ENCODE results near the gene NFKB2.

The NFKB2 gene

GRCh38 chr10:102424916-102425315 lies 29.4 kb downstream of the NFKB2 start:
- H3K36me3 ChIP-seq (ENCODE audit: low read length) = no peaks in the 10 kb centered on the region
- H3F3A ChIP-seq (ENCODE audit: insufficient read depth) = no peaks in the 10 kb centered on the region
- TF ChIP-seq CTCF (IDR thresholded peaks at IDR 0.05; ENCODE audit: insufficient read depth, low read length, poor library complexity, severe bottlenecking) (no peak), EZH2phosphoT487 (conservative IDR thresholded peaks at IDR 0.05; ENCODE audit: low read length) (no peak)
- no peak overlapping the region for H3K4me3 ChIP-seq (ENCODE audit: insufficient read depth, low read length, poor library complexity, severe bottlenecking)
- H3K27ac ChIP-seq (ENCODE audit: low read depth, low read length) = no peak overlapping the region
- H3K9ac ChIP-seq (ENCODE audit: low read length) = no peak overlapping the region
- H3K4me2 ChIP-seq (ENCODE audit: low read depth, low read length, poor library complexity, severe bottlenecking) = no peak overlapping the region
- no peak overlapping the region for H2AFZ ChIP-seq (ENCODE audit: low read depth, low read length, severe bottlenecking)
- H3K9me2 ChIP-seq (replicated peaks; ENCODE audit: insufficient read depth, low read length) = no peaks in the 10 kb centered on the region
- H3K9me3 ChIP-seq (ENCODE audit: insufficient read depth, low read length) = no peaks in the 10 kb centered on the region
- H4K20me1 ChIP-seq (ENCODE audit: low read depth, low read length) = no peaks in the 10 kb centered on the region
- no peaks in the 10 kb centered on the region for H3K79me2 ChIP-seq (ENCODE audit: insufficient read depth, low read length)
- no peaks in the 10 kb centered on the region for H3K27me3 ChIP-seq (ENCODE audit: low read length)

- no peak overlapping the region for H2AFZ ChIP-seq (ENCODE audit: low read depth, low read length, severe bottlenecking)
- H3K4me2 ChIP-seq (ENCODE audit: low read depth, low read length, poor library complexity, severe bottlenecking) = no peak overlapping the region
- TF ChIP-seq EZH2phosphoT487 (conservative IDR thresholded peaks at IDR 0.05; ENCODE audit: low read length) (no peak), CTCF (IDR thresholded peaks at IDR 0.05; ENCODE audit: insufficient read depth, low read length, poor library complexity, severe bottlenecking) (no peak)
- no peak overlapping the region for H3K9ac ChIP-seq (ENCODE audit: low read length)
- no peak overlapping the region for H3K4me3 ChIP-seq (ENCODE audit: insufficient read depth, low read length, poor library complexity, severe bottlenecking)
- H3K9me3 ChIP-seq (ENCODE audit: insufficient read depth, low read length) = no peaks in the 10 kb centered on the region
- H3K79me2 ChIP-seq (ENCODE audit: insufficient read depth, low read length) = no peaks in the 10 kb centered on the region
- H3F3A ChIP-seq (ENCODE audit: insufficient read depth) = no peaks in the 10 kb centered on the region
- H3K27ac ChIP-seq (ENCODE audit: low read depth, low read length) = no peak overlapping the region
- H3K27me3 ChIP-seq (ENCODE audit: low read length) = no peaks in the 10 kb centered on the region
- H3K36me3 ChIP-seq (ENCODE audit: low read length) = no peaks in the 10 kb centered on the region
- no peaks in the 10 kb centered on the region for H4K20me1 ChIP-seq (ENCODE audit: low read depth, low read length)
- no peaks in the 10 kb centered on the region for H3K9me2 ChIP-seq (replicated peaks; ENCODE audit: insufficient read depth, low read length)
Measured at GRCh38 chr10:102425444-102425843, 29.9 kb downstream of the NFKB2 start.

- Histone ChIP-seq H3K27ac (ENCODE audit: low read depth, low read length) (no peak overlapping the region), H3K9me2 (replicated peaks; ENCODE audit: insufficient read depth, low read length) (no peaks in the 10 kb centered on the region), H3K79me2 (ENCODE audit: insufficient read depth, low read length) (0 out of 2 replicates have a peak, but pooled peaks cover 4% of the 10 kb centered on the region), H4K20me1 (ENCODE audit: low read depth, low read length) (no peaks in the 10 kb centered on the region), H2AFZ (ENCODE audit: low read depth, low read length, severe bottlenecking) (no peak overlapping the region), H3K9ac (ENCODE audit: low read length) (no peak overlapping the region), H3K27me3 (ENCODE audit: low read length) (no peaks in the 10 kb centered on the region), H3K4me3 (ENCODE audit: insufficient read depth, low read length, poor library complexity, severe bottlenecking) (no peak overlapping the region), H3K4me2 (ENCODE audit: low read depth, low read length, poor library complexity, severe bottlenecking) (no peak overlapping the region), H3K9me3 (ENCODE audit: insufficient read depth, low read length) (no peaks in the 10 kb centered on the region), H3F3A (ENCODE audit: insufficient read depth) (0 out of 2 replicates have a peak, but pooled peaks cover 5% of the 10 kb centered on the region), H3K36me3 (ENCODE audit: low read length) (no peaks in the 10 kb centered on the region)
- TF ChIP-seq CTCF (IDR thresholded peaks at IDR 0.05; ENCODE audit: insufficient read depth, low read length, poor library complexity, severe bottlenecking) = no peak
- no peak for TF ChIP-seq EZH2phosphoT487 (conservative IDR thresholded peaks at IDR 0.05; ENCODE audit: low read length)
Measured at GRCh38 chr10:102426803-102427287, 31.3 kb downstream of the NFKB2 start.
